ENCODE results near the gene KCNAB2.

GRCh38 chr1:6123083-6123482, 77.4 kb downstream of the KCNAB2 start:
- TF ChIP-seq CTCF (IDR thresholded peaks at IDR 0.05) (no peak), POLR2A (IDR thresholded peaks at IDR 0.05) (no peak)

Measured in lower leg skin (tissue), 3 donors.